ENCODE results near the gene SGCD. TPM values are rescaled to one million over a fixed set of nuclear protein-coding genes. Genes with fewer than 3 reads are reported as not detected.

Gene SGCD
- total RNA-seq, 6 experiments from 2014 or later = 5.2 to 6.7 (median 6.4) TPM

DNA sequence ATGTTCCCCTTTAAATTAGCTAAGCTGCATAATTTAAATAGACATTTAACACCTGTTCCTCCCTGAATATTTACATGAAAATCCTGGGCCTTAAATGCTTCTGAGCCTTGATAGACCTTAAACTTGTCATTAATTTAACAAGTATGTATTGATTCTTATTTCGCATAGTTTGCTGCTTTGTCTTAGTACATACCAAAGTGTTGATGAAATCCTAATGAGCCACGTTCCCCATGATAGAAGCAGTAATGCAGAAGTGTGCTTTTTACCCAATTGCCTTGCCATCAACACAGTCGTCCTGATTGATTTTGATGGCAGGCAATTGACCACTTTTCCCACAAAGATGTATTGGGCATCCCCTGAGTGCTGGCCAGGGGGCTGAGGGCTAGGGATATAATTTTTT lies 213.5 kb downstream of the SGCD start:
- DNase-seq = no peak
- peaks cover 10% of the 10 kb centered on the region; the same call in 1 of the 2 replicates for H3K9me3 Mint-ChIP-seq
- no peaks in the 10 kb centered on the region for H3K27me3 Mint-ChIP-seq (ENCODE audit: insufficient read depth)
- no peak overlapping the region for H3K27ac Mint-ChIP-seq
- TF ChIP-seq, protein P1, sequence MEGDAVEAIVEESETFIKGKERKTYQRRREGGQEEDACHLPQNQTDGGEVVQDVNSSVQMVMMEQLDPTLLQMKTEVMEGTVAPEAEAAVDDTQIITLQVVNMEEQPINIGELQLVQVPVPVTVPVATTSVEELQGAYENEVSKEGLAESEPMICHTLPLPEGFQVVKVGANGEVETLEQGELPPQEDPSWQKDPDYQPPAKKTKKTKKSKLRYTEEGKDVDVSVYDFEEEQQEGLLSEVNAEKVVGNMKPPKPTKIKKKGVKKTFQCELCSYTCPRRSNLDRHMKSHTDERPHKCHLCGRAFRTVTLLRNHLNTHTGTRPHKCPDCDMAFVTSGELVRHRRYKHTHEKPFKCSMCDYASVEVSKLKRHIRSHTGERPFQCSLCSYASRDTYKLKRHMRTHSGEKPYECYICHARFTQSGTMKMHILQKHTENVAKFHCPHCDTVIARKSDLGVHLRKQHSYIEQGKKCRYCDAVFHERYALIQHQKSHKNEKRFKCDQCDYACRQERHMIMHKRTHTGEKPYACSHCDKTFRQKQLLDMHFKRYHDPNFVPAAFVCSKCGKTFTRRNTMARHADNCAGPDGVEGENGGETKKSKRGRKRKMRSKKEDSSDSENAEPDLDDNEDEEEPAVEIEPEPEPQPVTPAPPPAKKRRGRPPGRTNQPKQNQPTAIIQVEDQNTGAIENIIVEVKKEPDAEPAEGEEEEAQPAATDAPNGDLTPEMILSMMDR (IDR thresholded peaks at IDR 0.05) = no peak
- H3K4me1 Mint-ChIP-seq (ENCODE audit: low read depth) = no peaks in the 10 kb centered on the region
- no peaks in the 10 kb centered on the region for H3K36me3 Mint-ChIP-seq (ENCODE audit: low read depth)
- H3K4me3 Mint-ChIP-seq = no peak overlapping the region

DNA sequence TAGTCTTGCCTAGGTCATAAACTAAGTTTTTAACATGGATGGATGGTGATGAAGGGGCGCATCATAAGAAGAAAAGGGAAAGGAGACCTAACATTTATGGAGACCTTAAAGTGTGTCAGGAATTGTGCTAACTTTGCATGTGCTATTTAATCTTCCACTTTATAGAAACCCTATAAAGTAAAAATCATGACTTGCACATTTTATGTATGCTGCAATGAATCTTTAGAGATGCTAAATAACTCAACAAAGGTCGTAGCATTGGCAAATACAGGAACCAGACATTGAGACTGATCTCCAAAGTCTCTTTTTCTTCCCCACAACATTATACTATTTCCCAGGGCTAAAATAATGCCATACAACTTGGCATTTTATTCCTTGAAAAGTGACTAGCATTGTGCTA lies 214.6 kb downstream of the SGCD start:
- H3K27me3 Mint-ChIP-seq (ENCODE audit: insufficient read depth) = no peaks in the 10 kb centered on the region
- H3K36me3 Mint-ChIP-seq (ENCODE audit: low read depth) = no peaks in the 10 kb centered on the region
- peaks cover 10% of the 10 kb centered on the region for H3K9me3 Mint-ChIP-seq
- no peak overlapping the region for H3K27ac Mint-ChIP-seq
- TF ChIP-seq, protein P1 (IDR thresholded peaks at IDR 0.05) = no peak
- DNase-seq = no peak
- no peak overlapping the region for H3K4me3 Mint-ChIP-seq
- H3K4me1 Mint-ChIP-seq (ENCODE audit: low read depth) = no peaks in the 10 kb centered on the region

DNA sequence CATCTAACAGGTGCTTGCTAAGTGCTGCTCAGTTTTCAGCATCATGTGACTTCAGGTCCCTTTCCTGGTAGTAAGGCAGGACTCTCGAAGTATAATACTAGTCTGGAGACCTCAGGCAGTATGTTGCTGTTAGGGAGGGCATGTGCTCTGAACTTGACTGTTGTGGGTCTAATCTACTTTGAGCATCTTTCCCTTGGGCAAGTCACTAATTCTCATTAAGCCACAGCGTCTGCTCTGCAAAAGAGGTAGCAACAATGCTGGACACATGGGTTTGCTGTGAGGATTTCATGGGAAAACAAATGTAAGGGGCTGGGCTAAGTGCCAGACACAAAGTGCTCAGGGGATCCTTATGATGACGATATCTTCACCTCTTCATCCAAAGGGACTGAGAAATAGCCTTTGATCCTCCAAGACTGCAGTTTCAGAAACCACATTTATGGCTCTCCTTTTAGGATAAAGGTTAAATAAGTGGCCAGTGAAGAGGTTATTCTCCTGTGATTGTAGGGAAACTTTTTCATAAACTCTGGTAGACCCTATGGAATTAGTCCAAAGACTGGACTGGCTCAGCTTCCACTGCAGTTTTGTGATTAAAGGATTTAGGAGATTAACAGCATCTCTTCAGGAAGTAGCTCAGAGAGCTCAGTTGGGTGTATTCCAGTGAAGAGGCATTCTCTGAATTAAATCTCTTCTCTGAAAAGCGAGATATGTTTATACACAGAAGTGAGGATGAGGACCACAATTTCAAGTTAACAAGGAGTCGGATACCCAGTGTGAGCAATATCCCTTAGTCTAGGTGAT lies 216.6 kb downstream of the SGCD start:
- TF ChIP-seq, protein P1 (IDR thresholded peaks at IDR 0.05) = no peak
- H3K4me1 Mint-ChIP-seq (ENCODE audit: low read depth) = no peaks in the 10 kb centered on the region
- H3K4me3 Mint-ChIP-seq = no peak overlapping the region
- H3K27me3 Mint-ChIP-seq (ENCODE audit: insufficient read depth) = no peaks in the 10 kb centered on the region
- no peak overlapping the region for H3K27ac Mint-ChIP-seq
- no peaks in the 10 kb centered on the region for H3K36me3 Mint-ChIP-seq (ENCODE audit: low read depth)
- H3K9me3 Mint-ChIP-seq = peaks cover 4% of the 10 kb centered on the region
- no peak for DNase-seq

DNA sequence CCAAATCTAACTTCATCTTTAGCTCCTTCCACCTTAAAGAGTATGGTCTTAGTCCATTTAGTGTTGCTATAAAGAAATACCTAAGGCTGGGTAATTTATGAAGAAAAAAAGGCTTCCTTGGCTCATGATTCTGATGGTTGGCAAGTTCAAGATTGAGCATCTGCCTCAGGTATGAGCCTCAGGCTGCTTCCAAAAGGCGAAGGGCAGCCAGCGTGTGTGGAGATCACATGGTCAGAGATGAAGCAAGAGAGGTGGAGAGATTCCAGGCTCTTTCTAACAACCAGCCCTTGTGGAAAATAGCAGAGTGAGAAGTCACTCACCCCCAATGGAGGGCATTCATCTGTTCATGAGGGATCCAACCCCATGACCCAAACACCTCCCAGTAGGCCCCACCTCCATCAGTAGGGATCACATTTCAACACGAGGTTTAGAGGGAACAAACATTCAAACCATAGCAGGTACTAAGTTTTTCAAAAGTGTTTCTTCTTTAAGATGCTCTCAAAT lies 225.9 kb downstream of the SGCD start:
- no peaks in the 10 kb centered on the region for H3K36me3 Mint-ChIP-seq (ENCODE audit: low read depth)
- TF ChIP-seq, protein P1 (IDR thresholded peaks at IDR 0.05) = no peak
- no peak overlapping the region for H3K4me3 Mint-ChIP-seq
- H3K27me3 Mint-ChIP-seq (ENCODE audit: insufficient read depth) = no peaks in the 10 kb centered on the region
- no peak overlapping the region for H3K27ac Mint-ChIP-seq
- peaks cover 4% of the 10 kb centered on the region; the same call in 1 of the 2 replicates for H3K9me3 Mint-ChIP-seq
- no peaks in the 10 kb centered on the region for H3K4me1 Mint-ChIP-seq (ENCODE audit: low read depth)
- no peak for DNase-seq

DNA sequence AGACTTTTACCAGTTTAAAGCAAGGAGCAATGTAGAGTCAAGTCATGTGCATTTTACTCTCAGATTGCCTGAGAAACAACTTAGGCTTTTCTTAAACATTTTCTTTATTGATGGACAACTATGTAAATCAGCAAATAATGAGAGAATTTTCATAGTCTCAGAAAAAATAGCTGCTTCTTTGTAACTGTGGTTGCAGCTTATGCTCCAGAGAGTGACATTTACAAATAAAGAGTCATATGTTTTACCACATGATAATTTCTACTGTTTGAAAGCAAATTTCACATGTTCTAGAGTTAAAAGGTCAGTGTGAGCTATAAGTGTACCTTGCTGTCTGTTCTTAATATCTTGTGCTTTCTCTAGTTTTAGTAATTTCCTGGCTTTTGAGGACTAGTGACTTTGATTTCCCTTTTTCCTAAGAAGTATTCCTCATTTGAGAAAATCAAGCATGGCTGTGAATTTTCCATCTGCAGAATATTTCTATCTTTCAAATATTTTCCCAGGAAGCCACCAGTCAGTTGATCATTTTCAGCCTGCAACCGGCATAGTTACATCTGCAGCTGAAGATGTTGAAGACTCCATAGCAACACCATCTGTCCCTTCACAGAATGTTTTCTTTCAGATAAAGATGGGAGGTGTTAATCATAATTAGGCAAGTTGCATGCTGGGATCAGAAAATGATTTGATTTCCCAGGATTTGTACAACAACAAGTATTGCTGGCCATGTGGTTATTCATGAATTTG lies 229.9 kb downstream of the SGCD start:
- TF ChIP-seq, protein P1 (IDR thresholded peaks at IDR 0.05) = no peak
- Mint-ChIP-seq H3K9me3 (peaks cover 8% of the 10 kb centered on the region; the same call in 1 of the 2 replicates), H3K27me3 (ENCODE audit: insufficient read depth) (no peaks in the 10 kb centered on the region), H3K27ac (no peak overlapping the region), H3K36me3 (ENCODE audit: low read depth) (no peaks in the 10 kb centered on the region), H3K4me1 (ENCODE audit: low read depth) (no peaks in the 10 kb centered on the region), H3K4me3 (no peak overlapping the region)
- DNase-seq = no peak
